ENCODE data around the gene EPB42.

Gene EPB42

DNA sequence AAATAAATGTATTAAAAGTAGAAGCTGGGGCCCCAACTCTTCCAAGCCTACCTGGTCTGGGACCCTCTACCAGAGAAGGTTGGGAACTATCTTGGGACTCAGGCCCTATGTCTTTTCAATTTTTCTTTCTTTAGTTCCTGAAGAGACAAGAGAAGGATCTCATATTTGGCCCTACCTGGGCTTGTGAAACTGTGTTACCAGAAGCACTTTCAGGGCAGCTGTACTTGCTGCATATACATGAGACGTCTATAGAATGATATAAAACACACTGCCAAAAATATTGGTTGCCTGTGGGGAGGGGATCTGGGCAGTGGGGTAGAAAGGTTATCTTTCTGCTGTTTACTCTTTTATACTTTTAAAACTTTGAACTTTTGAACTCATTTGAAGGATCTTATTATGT is 604 bp upstream of the EPB42 start:
- DNase-seq (ENCODE audit: low spot score), result no peak
- Histone ChIP-seq H3K4me3 (no peak overlapping the region), H3K27ac (no peak overlapping the region)
- TF ChIP-seq, protein P1, sequence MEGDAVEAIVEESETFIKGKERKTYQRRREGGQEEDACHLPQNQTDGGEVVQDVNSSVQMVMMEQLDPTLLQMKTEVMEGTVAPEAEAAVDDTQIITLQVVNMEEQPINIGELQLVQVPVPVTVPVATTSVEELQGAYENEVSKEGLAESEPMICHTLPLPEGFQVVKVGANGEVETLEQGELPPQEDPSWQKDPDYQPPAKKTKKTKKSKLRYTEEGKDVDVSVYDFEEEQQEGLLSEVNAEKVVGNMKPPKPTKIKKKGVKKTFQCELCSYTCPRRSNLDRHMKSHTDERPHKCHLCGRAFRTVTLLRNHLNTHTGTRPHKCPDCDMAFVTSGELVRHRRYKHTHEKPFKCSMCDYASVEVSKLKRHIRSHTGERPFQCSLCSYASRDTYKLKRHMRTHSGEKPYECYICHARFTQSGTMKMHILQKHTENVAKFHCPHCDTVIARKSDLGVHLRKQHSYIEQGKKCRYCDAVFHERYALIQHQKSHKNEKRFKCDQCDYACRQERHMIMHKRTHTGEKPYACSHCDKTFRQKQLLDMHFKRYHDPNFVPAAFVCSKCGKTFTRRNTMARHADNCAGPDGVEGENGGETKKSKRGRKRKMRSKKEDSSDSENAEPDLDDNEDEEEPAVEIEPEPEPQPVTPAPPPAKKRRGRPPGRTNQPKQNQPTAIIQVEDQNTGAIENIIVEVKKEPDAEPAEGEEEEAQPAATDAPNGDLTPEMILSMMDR (IDR thresholded peaks at IDR 0.05), result no peak

DNA sequence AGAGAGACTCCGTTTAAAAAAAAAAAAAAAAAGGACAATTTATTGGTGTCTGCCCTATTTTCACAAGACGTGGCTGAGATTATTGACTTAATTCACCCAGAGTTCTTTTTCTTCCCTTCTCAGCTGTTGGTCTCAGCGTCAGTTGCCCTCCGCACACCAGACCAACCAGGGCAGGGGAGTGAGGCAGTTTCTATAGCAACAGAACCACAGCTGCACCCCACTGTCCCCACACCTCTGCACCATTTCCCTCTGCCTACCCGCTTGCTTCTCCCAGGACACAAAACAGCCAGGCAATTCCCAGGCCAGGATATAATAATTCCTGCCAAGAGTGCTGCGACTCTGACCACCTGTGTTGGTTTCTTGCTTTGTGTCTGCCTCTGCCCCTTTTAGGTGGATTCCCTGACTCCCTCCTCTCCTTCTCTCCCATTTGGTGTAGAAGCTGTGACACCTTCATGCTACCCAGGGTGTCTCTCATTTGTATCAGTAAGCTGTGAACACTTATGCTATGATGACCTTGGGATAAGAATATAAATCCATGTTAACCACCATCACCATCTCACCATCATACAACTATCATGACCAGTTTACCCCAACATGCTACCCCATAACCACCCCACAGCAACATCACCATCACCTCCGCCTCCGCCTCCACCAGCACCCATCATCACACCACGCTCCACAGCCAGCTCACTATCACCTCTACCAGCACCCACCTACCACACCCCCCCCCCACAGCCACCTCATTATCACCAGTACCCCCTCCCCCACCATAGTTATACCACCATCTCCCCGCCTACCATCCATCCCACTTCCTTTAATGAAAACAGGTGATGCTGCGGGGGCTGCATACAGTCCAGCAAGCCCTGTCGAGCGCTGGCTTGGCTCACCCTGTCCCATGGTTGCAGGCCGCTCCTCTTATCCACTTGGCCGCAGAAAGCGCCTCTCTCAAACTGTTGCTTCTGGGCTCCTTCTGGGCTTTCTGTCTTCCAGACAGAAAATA is 589 bp downstream of the EPB42 start:
- no peak for DNase-seq (ENCODE audit: low spot score)
- no peak overlapping the region for H3K27ac ChIP-seq
- TF ChIP-seq, protein P1 (IDR thresholded peaks at IDR 0.05), result no peak
- H3K4me3 ChIP-seq, result no peak overlapping the region

DNA sequence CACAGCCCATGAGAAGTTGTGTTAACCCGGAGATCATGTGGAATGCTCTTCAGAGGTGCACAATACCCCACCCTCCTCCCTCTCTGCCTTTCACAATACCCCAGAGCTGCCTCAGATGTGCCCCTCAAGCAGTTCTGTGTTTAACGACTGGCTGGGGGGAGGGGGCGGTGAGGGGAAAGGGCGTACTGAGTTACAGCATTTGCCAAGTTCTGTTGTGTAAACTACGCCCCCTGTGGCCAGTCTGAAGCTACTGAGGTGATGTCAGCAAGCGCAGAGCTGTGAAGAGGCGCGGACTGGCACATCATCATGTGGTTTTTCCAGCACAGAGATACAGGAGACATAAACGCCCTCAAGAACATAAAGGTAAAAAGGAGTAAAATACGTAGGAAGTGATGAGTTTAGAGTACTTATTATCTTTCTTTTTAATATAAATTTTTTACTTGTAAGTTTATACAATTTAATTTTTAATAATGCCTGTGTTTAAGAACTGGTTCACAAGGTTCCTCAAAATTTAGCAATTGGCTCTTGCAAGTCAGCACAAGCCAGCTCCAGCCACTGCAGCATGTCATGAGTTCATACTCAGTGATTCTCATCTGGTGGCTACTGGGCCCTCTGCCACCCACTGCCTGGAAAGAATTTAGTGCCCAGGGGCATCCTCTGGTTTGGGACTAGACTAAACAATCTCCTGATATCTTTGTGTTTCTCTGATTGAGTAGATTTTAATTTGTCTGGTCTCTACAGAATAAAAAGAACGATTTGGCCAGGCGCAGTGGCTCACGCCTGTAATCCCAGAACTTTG is 1.7 kb downstream of the EPB42 start:
- TF ChIP-seq, protein P1 (IDR thresholded peaks at IDR 0.05), result no peak
- peak; percentile 57 for DNase-seq (ENCODE audit: low spot score)
- H3K27ac ChIP-seq, result no peak overlapping the region
- no peak overlapping the region for H3K4me3 ChIP-seq

DNA sequence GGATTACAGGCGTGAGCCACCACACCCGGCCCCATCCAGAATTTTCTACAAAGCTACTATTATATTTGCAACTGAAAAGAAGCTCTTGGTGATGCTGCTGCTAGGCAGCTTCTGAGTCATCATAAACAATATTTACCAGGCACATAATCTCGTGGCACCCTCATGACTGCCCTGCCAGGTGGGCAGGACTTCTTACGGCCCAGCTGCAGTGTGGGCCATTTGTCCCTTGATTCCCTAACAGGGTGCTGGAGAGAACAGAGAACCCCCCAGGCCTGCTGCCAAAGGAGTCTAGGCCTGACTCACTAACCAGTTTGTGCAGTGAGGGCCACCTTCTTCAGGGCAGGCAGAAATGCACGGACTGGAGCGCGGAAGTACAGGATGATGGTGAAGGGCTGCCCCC is 4.9 kb downstream of the EPB42 start:
- Histone ChIP-seq H3K27ac (no peak overlapping the region), H3K4me3 (no peak overlapping the region)
- TF ChIP-seq, protein P1 (IDR thresholded peaks at IDR 0.05), result no peak
- DNase-seq (ENCODE audit: low spot score), result peak; percentile 45

DNA sequence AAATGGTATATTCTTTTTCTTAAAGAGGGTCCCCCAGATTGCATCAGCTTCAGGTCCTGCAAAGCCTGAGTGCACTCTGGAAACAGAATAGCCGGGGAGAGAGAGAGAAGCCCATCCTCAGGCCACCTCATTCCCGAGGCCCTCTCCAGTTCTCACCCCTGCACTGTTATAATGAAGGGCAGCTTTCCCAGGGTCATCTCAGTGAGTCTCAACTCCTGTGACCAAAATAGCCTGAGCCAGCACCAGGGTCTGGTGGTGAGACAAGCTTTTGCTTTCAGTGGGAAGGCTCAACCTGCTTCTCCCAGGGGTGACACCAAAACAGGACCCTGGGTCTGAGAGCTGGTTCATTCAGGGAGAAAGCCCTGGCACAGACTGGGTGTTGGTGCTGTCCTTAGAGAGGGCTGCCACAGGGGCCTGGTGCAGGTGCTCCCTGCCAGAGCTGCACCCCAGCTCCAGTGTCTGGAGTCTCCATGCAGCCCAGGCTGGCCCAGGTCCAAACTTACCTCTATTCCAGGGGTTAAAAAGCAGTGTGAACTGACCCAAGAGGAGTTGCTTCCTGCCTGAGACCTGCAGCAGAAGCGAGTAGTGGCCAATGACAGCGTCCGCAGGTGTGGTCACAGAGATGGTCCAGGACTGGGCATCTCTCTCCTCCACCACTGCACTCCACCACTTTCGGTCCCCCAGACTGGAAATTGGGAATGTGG is 6.1 kb downstream of the EPB42 start:
- peak; percentile 53 for DNase-seq (ENCODE audit: low spot score)
- no peak overlapping the region for H3K4me3 ChIP-seq
- TF ChIP-seq, protein P1 (IDR thresholded peaks at IDR 0.05), result no peak
- no peak overlapping the region for H3K27ac ChIP-seq

DNA sequence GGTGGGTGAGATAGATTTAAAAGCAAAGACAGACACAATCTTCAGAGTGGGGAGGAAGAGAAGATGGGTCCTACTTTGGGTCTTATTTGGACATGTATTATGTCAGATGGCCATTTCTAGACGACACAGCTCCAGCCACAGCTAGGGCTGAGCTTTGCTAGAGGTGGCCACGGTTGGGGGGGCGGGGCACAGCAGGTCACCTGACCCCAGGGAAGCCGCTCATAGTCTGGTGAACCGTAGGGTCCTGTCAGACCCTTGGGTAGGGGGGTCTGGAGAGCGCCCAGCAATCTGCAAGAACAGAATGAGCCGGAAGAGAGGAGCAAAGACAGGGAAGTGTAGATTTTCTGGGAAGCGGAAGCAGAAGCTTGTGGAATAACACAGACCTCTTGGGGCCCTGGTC is 6.6 kb downstream of the EPB42 start:
- TF ChIP-seq, protein P1 (IDR thresholded peaks at IDR 0.05), result no peak
- Histone ChIP-seq H3K4me3 (no peak overlapping the region), H3K27ac (no peak overlapping the region)
- peak; percentile 56 for DNase-seq (ENCODE audit: low spot score)

Data from coronary artery (tissue), 2 donors.